Keratinocyte (primary cell): Measurements from ENCODE around the gene ZNF552. TPM values are rescaled to one million over a fixed set of nuclear protein-coding genes. Genes with fewer than 3 reads are reported as not detected.
"Not testable (repeated sequence)": the region's sequence is repeated elsewhere in the genome, so short reads cannot be mapped to it uniquely, and the experiment has no call there.

Source experiments
- DNase-seq: peaks from one replicate; pipeline ENCODE4 v3.0.0-alpha.2; 2011; ENCODE audit warnings: low read depth, missing footprints, low spot score
- FAIRE-seq: peaks from 2 replicates; lab custom pipeline; 2011; peaks lifted over from hg19 to GRCh38; lab: Jason Lieb, UNC
- H2AFZ ChIP-seq: 2 replicates; pipeline ENCODE4 v1.6.0; 2012; ENCODE audit warnings: low read length, control low read depth, inconsistent platforms; ENCODE audit not compliant: control insufficient read depth
- H3K27ac ChIP-seq: 2 replicates; pipeline ENCODE4 v1.5.1; 2011; ENCODE audit warnings: low read length; ENCODE audit not compliant: control insufficient read depth, insufficient read depth
- H3K27me3 ChIP-seq: 3 replicates; pipeline ENCODE4 v1.6.0; 2011; ENCODE audit warnings: low read length; ENCODE audit not compliant: control insufficient read depth, insufficient read depth; ENCODE audit errors: extremely low read depth
- H3K36me3 ChIP-seq, 2 experiments: 2 replicates in 1 of 2; 3 replicates in 1 of 2; pipeline ENCODE4 v1.5.1; 2011; ENCODE audit warnings: low read length in 2 of 2, mild to moderate bottlenecking in 1 of 2; ENCODE audit not compliant: control insufficient read depth in 2 of 2, insufficient read depth in 2 of 2; ENCODE audit errors: extremely low read depth in 1 of 2
- H3K4me1 ChIP-seq: 3 replicates; pipeline ENCODE4 v1.5.1; 2011; ENCODE audit warnings: low read length; ENCODE audit not compliant: control insufficient read depth, insufficient read depth; ENCODE audit errors: extremely low read depth
- H3K4me2 ChIP-seq: 3 replicates; pipeline ENCODE4 v1.6.0; 2011; ENCODE audit warnings: low read depth, low read length; ENCODE audit not compliant: control insufficient read depth, insufficient read depth; ENCODE audit errors: extremely low read depth
- H3K4me3 ChIP-seq, 3 experiments: fragments of 200-600 bp in 1 of 3; sonication (generic) in 1 of 3; 2 replicates in 2 of 3; 3 replicates in 1 of 3; pipeline ENCODE4 v1.5.1; 2011 to 2016; ENCODE audit warnings: low read length in 3 of 3, mild to moderate bottlenecking in 3 of 3, control low read depth in 2 of 3, inconsistent platforms in 1 of 3, low read depth in 1 of 3, mixed read lengths in 1 of 3, mixed run types in 1 of 3, moderate library complexity in 1 of 3; ENCODE audit not compliant: control insufficient read depth in 2 of 3, insufficient read depth in 2 of 3; ENCODE audit errors: extremely low read depth in 1 of 3
- H3K79me2 ChIP-seq: 2 replicates; pipeline ENCODE4 v1.6.0; 2012; ENCODE audit warnings: low read length; ENCODE audit not compliant: control insufficient read depth, insufficient read depth
- H3K9ac ChIP-seq: 3 replicates; pipeline ENCODE4 v1.6.0; 2011; ENCODE audit warnings: low read length; ENCODE audit not compliant: control insufficient read depth, insufficient read depth; ENCODE audit errors: extremely low read depth
- H3K9me1 ChIP-seq: 3 replicates; pipeline ENCODE4 v1.6.0; 2011; ENCODE audit warnings: low read length; ENCODE audit not compliant: control insufficient read depth, insufficient read depth; ENCODE audit errors: extremely low read depth
- H3K9me3 ChIP-seq: 2 replicates; pipeline ENCODE4 v1.5.1; 2012; ENCODE audit warnings: low read depth, low read length; ENCODE audit not compliant: control insufficient read depth
- H4K20me1 ChIP-seq: 3 replicates; pipeline ENCODE4 v1.6.0; 2011; ENCODE audit warnings: low read length; ENCODE audit not compliant: control insufficient read depth, insufficient read depth; ENCODE audit errors: extremely low read depth
- CTCF ChIP-seq, 3 experiments: IDR thresholded peaks in 1 of 3; conservative IDR thresholded peaks in 1 of 3; optimal IDR thresholded peaks in 1 of 3; 2 replicates in 2 of 3; 3 replicates in 1 of 3; pipeline versions ENCODE3 to v1.5.1; 2011; ENCODE audit warnings: low read length in 3 of 3, mild to moderate bottlenecking in 3 of 3, moderate library complexity in 2 of 3, control low read depth in 1 of 3, inconsistent platforms in 1 of 3; ENCODE audit not compliant: insufficient read depth in 2 of 3; ENCODE audit errors: extremely low read depth in 1 of 3
- EZH2 ChIP-seq: IDR thresholded peaks from one replicate; pipeline ENCODE4 v1.6.1; 2012; ENCODE audit warnings: inconsistent platforms, mild to moderate bottlenecking, low read length, moderate library complexity
- dilution Hi-C: fragments of 300-500 bp; cut with MboI; formaldehyde crosslinking; loops from one replicate; pipeline ENCODE4 v1.7.0; 2020; ENCODE audit warnings: low sequenced_read_pairs; ENCODE audit not compliant: extremely low pct_ligation_motif_present
- polyA plus RNA-seq, 5 experiments: library from polyadenylated mRNA; depleted of rRNA in 3 of 5; stranded (reverse) in 3 of 5; stranded (forward) in 1 of 5; unstranded in 1 of 5; fragments of >200 nt; gene quantifications; 1 replicate in 1 of 5; 2 replicates in 3 of 5; 3 replicates in 1 of 5; pipeline versions ENCODE4 v1.2.1 to v1.2.3, GENCODE V29; 2011 to 2012; ENCODE audit warnings: missing spikeins in 2 of 5, low read depth in 1 of 5, low replicate concordance in 1 of 5

Gene ZNF552
- polyA plus RNA-seq, 1 donor (not counting 4 experiments of a cell fraction or from before 2014, with no cell fraction given), result 8.9 TPM

DNA sequence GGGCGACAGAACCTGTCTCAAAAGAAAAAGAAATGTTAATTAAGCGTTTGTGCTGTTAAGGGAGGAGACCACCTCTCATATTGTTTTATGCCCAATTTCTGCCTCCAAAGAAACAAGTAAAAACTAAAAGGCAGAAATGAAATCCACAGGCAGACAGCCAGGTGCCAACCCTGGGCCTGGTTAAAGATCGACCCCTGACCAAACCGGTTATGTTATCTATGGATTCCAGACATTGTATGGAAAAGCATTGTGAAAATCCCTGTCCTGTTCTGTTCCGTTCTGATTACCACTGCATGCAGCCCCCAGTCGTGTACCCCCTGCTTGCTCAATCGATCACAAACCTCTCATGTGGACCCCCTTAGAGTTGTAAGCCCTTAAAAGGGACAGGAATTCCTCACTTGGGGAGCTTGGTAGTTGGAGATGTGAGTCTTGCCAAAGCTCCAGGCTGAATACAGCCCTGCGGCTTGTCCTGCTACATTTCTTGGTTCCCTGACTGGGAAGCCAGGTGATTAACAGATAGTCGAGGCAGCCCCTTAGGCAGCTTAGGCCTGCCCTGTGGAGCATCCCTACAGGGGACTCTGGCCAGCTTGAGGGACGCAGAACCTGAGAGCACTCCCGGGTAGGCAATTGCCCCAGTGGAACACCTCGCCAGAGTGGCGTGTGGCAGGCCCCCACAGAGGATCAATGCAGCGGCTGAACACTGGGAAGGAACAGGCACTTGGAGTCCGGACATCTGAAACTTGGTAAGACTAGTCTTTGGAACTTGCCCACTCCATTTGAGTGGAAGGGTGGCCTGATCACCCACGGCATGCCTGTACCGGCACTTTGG, 748 bp upstream of the ZNF552 start:
- peak overlapping the region; percentile 52 for H2AFZ ChIP-seq
- peaks cover 8% of the 10 kb centered on the region for H3K4me1 ChIP-seq
- dilution Hi-C loops, result no loop called here
- H3K79me2 ChIP-seq, result peaks cover 37% of the 10 kb centered on the region
- H3K27ac ChIP-seq, result no peak overlapping the region
- FAIRE-seq, result no peak
- H3K9me3 ChIP-seq, result no peaks in the 10 kb centered on the region
- peak overlapping the region; percentile 1 for H3K4me2 ChIP-seq
- H3K27me3 ChIP-seq, result no peaks in the 10 kb centered on the region
- peak overlapping the region in 2 of 3 experiments; percentile 79 to 94 for H3K4me3 ChIP-seq
- no peaks in the 10 kb centered on the region for H3K9me1 ChIP-seq
- peaks cover 7 to 8% of the 10 kb centered on the region in 2 experiments for H3K36me3 ChIP-seq
- DNase-seq, result no peak
- H3K9ac ChIP-seq, result no peak overlapping the region
- no peaks in the 10 kb centered on the region for H4K20me1 ChIP-seq
- TF ChIP-seq CTCF (optimal IDR thresholded peaks at IDR 0.05 in 1 of 3, IDR thresholded peaks at IDR 0.05 in 1 of 3, conservative IDR thresholded peaks at IDR 0.05 in 1 of 3; ENCODE audit: extremely low read depth in 1 of 3, insufficient read depth in 2 of 3, low read length in 3 of 3), result no peak
- no peak for TF ChIP-seq EZH2

DNA sequence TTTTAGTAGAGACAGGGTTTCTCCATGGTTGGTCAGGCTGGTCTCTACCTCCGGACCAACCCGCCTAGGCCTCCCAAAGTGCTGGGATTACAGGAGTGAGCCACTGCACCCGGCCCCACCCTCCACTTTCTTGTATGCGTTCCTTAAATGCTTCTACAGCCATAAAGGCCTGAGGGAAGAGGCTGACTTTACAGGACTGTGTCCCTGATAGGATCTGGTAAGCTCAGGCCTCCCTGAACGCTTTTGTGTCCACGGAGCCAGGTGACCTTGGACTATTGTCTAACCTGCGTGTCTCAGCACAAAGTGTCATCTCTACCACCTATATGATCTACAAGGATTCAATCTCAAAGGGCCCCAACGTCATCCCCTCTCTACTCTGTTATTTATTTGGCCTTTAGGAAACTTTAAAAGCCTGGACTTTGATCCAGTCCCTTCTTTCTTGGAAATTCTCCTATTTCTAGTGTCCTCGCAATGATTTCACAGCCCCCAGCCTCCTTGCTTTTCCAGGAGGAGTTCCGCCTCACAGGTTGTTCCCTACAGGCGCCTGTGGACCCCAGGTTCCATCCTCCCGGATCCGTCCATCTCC, 701 bp downstream of the ZNF552 start:
- H3K79me2 ChIP-seq, result peaks cover 34% of the 10 kb centered on the region
- no peaks in the 10 kb centered on the region for H4K20me1 ChIP-seq
- H3K4me3 ChIP-seq, result peak overlapping the region; percentile 79 to 94 (median 89)
- peak overlapping the region; percentile 82 for H2AFZ ChIP-seq
- dilution Hi-C loops, result no loop called here
- peak overlapping the region; percentile 97 for H3K4me2 ChIP-seq
- no peak for TF ChIP-seq EZH2
- peak overlapping the region; percentile 85 for H3K9ac ChIP-seq
- H3K4me1 ChIP-seq, result peaks cover 5% of the 10 kb centered on the region
- H3K9me3 ChIP-seq, result no peaks in the 10 kb centered on the region
- H3K27ac ChIP-seq, result peak overlapping the region; percentile 71
- peaks cover 9 to 10% of the 10 kb centered on the region in 2 experiments for H3K36me3 ChIP-seq
- no peaks in the 10 kb centered on the region for H3K9me1 ChIP-seq
- no peak for DNase-seq
- no peaks in the 10 kb centered on the region for H3K27me3 ChIP-seq
- FAIRE-seq, result no peak

DNA sequence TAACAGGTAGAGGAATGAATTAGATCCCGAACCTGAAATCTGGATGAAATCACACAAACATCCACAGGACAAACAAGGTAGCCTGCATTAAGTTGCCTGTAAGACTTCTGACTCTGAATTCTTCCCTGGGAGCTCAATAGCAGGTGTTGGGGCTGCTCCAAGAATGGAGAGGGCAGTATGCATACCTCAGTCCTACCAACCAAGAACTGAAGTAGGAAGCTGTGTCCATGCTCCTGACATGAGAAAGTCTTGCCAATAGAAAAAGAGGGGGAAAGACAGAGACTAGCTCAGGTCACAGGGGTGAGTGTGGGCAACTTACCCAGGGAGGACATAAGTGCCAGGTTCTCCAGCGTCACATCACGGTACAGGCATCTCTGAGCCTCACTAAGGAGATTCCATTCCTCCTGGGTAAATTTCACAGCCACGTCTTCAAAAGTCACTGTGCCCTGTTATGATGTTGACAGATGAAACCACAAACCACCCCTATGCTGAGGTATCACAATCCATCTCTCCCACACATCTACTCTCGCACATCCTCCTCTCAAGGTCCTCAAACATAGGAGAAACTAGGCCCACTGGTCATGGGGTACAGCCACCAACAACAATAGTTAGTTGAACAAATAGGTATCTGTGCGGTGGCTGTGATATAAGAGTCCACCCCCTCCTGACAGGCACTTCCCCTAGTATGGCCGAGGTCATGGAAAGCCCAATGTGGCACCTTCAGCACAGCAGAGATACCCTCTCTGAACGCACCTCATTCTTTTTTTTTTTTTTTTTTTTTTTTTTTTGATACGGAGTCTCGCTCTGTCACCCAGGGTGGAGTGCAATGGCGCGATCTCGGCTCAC, 1.5 kb downstream of the ZNF552 start:
- H3K27ac ChIP-seq, dilution Hi-C loops, H3K27me3 ChIP-seq, H3K9me1 ChIP-seq, H3K9me3 ChIP-seq, FAIRE-seq, H2AFZ ChIP-seq, H3K4me1 ChIP-seq, H4K20me1 ChIP-seq, DNase-seq: not testable (repeated sequence)
- Histone ChIP-seq H3K36me3 (peaks cover 11% of the 10 kb centered on the region in 2 experiments), H3K4me3 (peak overlapping the region in 2 of 3 experiments; percentile 79 to 94), H3K9ac (peak overlapping the region; percentile 85), H3K79me2 (peaks cover 34% of the 10 kb centered on the region), H3K4me2 (peak overlapping the region; percentile 97)
